ENCODE data around the gene PGM2. TPM values are rescaled to one million over a fixed set of nuclear protein-coding genes. Genes with fewer than 3 reads are reported as not detected.

Gene PGM2
- total RNA-seq, 4 donors from 2014 or later, result 45.7 to 76.4 (median 65.8) TPM

DNA sequence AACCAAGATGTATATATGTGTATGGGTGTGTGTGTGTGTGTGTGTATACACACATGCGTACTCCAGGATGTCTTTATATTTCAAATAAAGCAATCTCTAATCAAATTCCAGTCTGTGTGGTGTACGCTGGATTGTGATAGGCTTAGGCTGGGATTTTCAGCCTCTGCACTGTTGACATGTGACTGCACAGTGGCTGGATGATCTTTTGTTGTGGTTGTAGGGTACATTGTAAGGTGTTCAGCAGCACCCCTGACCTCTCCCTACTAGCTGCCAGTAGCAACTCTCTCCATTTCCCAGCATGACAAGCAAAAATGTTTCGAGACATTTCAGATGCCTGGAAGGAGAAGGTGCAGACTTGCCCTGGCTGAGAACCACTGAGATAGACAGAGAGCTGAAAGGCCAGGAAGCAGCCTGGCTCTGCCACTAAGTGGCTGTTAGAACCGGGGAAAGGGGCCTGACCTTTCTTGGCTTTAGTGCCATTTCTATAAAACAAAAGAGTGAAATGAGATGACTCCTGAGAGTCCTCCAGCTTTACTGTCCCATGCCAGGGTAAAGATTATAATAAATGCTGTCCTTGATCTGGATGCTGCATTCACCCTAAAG, 10.5 kb downstream of the PGM2 start:
- Histone ChIP-seq H3K36me3 (peaks cover 45% of the 10 kb centered on the region), H3K4me1 (peaks cover 7% of the 10 kb centered on the region), H3K4me3 (no peak overlapping the region), H3K27ac (no peak overlapping the region), H3K9me3 (no peaks in the 10 kb centered on the region), H3K27me3 (no peaks in the 10 kb centered on the region)
- no peak for DNase-seq (ENCODE audit: low spot score in 2 of 2)
- TF ChIP-seq POLR2A (IDR thresholded peaks at IDR 0.05) (no peak), EP300 (IDR thresholded peaks at IDR 0.05) (no peak), POLR2AphosphoS5 (IDR thresholded peaks at IDR 0.05) (no peak)
- TF ChIP-seq, protein P1, sequence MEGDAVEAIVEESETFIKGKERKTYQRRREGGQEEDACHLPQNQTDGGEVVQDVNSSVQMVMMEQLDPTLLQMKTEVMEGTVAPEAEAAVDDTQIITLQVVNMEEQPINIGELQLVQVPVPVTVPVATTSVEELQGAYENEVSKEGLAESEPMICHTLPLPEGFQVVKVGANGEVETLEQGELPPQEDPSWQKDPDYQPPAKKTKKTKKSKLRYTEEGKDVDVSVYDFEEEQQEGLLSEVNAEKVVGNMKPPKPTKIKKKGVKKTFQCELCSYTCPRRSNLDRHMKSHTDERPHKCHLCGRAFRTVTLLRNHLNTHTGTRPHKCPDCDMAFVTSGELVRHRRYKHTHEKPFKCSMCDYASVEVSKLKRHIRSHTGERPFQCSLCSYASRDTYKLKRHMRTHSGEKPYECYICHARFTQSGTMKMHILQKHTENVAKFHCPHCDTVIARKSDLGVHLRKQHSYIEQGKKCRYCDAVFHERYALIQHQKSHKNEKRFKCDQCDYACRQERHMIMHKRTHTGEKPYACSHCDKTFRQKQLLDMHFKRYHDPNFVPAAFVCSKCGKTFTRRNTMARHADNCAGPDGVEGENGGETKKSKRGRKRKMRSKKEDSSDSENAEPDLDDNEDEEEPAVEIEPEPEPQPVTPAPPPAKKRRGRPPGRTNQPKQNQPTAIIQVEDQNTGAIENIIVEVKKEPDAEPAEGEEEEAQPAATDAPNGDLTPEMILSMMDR (IDR thresholded peaks at IDR 0.05), result no peak
- 76% methylated on average over 4 of the region's 4 CpGs for WGBS

DNA sequence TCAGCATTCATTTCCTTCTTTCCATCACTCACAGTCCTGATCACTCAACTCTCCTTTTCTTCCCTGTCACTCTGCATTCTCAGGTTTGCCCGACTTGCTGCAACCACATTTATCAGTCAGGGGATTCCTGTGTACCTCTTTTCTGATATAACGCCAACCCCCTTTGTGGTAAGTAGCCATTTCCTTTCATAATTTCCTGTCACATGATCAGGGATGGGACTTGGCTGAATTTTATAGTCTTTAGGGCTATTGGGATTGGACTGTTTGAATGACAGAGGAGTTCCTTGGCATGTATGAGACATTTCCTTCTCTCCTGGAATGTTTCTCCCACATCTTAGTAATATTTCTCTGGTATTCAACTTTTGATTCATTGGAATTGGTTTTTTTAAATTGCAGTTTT, 11.0 kb downstream of the PGM2 start:
- TF ChIP-seq POLR2AphosphoS5 (IDR thresholded peaks at IDR 0.05) (no peak), EP300 (IDR thresholded peaks at IDR 0.05) (no peak), POLR2A (IDR thresholded peaks at IDR 0.05) (no peak)
- TF ChIP-seq, protein P1 (IDR thresholded peaks at IDR 0.05), result no peak
- H3K9me3 ChIP-seq, result no peaks in the 10 kb centered on the region
- WGBS, result 61% methylated on average over 2 of the region's 2 CpGs

DNA sequence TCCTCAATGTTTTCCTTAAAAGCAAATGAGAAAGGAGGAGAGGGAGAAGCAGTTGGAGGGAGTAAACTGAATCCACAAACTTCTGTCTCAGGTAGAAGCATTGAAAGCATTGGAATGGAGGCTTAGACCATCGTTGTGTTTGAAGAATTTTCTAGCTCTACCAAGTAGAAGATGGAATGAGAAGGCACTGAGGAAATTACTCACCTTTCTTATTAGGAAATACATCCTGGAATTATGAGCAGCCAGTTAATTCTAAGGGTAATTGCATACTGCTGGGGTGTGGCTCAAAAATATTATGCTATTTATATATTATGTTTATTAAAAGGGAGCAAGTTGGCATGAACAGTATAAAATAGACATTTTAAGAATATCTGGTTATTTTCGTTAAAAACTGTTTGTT, 12.9 kb downstream of the PGM2 start:
- no peak for TF ChIP-seq POLR2A (IDR thresholded peaks at IDR 0.05)
- no peak for TF ChIP-seq EP300 (IDR thresholded peaks at IDR 0.05)
- TF ChIP-seq, protein P1 (IDR thresholded peaks at IDR 0.05), result no peak
- TF ChIP-seq POLR2AphosphoS5 (IDR thresholded peaks at IDR 0.05), result no peak
- Histone ChIP-seq H3K27ac (no peak overlapping the region), H3K27me3 (no peaks in the 10 kb centered on the region), H3K9me3 (no peaks in the 10 kb centered on the region), H3K4me3 (no peak overlapping the region), H3K4me1 (peaks cover 7% of the 10 kb centered on the region), H3K36me3 (peaks cover 50% of the 10 kb centered on the region)
- no peak for DNase-seq (ENCODE audit: low spot score in 2 of 2)
- 54% methylated on average over 2 of the region's 2 CpGs for WGBS

More for the DNA sequence above, 11.0 kb downstream of the PGM2 start:
- DNase-seq (ENCODE audit: low spot score in 2 of 2), result no peak
- Histone ChIP-seq H3K36me3 (peaks cover 46% of the 10 kb centered on the region), H3K4me3 (no peak overlapping the region), H3K4me1 (peaks cover 7% of the 10 kb centered on the region), H3K27me3 (no peaks in the 10 kb centered on the region), H3K27ac (no peak overlapping the region)

DNA sequence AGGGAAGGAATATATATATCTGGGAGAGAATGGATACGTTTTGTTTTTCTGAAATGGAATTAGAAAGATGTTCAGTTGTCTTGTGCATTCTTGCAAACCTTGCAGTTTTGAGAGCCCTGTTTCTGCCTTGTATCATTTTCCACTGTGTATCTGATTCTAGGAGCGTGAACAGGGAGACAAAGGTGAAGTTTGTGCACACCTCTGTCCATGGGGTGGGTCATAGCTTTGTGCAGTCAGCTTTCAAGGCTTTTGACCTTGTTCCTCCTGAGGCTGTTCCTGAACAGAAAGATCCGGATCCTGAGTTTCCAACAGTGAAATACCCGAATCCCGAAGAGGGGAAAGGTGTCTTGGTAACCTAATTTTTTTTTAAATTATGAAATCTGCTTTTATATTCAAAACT, 17.7 kb downstream of the PGM2 start:
- 90% methylated on average over 5 of the region's 5 CpGs for WGBS
- Histone ChIP-seq H3K36me3 (peaks cover 67% of the 10 kb centered on the region), H3K27me3 (no peaks in the 10 kb centered on the region), H3K27ac (no peak overlapping the region), H3K9me3 (no peaks in the 10 kb centered on the region), H3K4me1 (no peaks in the 10 kb centered on the region), H3K4me3 (no peak overlapping the region)
- no peak for TF ChIP-seq POLR2A (IDR thresholded peaks at IDR 0.05)
- no peak for TF ChIP-seq EP300 (IDR thresholded peaks at IDR 0.05)
- TF ChIP-seq POLR2AphosphoS5 (IDR thresholded peaks at IDR 0.05), result no peak
- TF ChIP-seq, protein P1 (IDR thresholded peaks at IDR 0.05), result no peak
- no peak for DNase-seq (ENCODE audit: low spot score in 2 of 2)

DNA sequence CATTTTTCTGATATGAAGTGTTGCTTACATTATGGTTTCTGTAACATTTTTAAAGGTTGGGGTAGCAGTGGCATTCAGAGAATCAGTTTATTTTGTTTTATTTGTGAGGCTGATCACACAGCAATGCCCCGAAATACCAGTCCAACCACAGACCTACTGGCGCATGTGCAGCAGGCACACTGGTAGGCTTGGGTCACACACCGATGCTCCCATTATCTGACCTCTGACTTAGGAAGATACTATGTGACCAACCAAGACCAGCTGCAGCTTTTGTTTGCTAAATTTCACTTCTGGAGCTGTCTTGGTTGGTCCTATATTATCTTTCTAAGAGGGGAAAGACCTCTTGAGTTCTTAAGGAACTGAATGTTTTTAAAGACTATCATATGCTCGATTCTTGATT, 18.7 kb downstream of the PGM2 start:
- DNase-seq (ENCODE audit: low spot score in 2 of 2), result no peak
- Histone ChIP-seq H3K36me3 (peaks cover 76% of the 10 kb centered on the region), H3K4me3 (no peak overlapping the region), H3K27ac (no peak overlapping the region), H3K27me3 (no peaks in the 10 kb centered on the region), H3K4me1 (no peaks in the 10 kb centered on the region), H3K9me3 (no peaks in the 10 kb centered on the region)
- 93% methylated on average over 4 of the region's 4 CpGs for WGBS
- TF ChIP-seq, protein P1 (IDR thresholded peaks at IDR 0.05), result no peak
- TF ChIP-seq POLR2AphosphoS5 (IDR thresholded peaks at IDR 0.05), result no peak
- TF ChIP-seq POLR2A (IDR thresholded peaks at IDR 0.05), result no peak
- no peak for TF ChIP-seq EP300 (IDR thresholded peaks at IDR 0.05)

Measured in suprapubic skin (tissue), 4 donors.